ENCODE data around the gene C1QTNF5.

DNA sequence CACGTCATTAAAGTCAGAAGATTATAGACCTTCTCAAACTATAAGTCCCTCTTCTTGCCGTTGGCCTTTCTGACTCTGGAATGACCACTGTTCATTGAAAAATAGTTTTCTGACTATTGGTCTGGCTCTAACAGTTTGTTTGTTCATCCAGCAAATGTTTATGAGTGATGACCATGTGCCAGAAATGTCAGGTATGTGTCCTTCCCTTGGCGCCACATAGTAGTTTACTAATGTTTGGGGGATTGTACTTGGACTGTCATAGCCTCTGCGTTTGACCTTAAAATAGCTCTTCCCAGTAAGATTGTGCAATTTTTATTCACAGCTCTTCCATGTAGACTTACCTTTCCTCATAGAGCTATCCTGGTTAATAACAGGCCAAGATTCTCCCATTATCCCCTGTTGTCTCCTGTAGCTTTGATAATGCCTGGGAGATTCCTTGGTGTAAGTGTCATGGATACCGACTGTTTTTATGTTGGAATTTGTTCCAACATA, 37.4 kb downstream of the C1QTNF5 start:
- TF ChIP-seq, protein P1, sequence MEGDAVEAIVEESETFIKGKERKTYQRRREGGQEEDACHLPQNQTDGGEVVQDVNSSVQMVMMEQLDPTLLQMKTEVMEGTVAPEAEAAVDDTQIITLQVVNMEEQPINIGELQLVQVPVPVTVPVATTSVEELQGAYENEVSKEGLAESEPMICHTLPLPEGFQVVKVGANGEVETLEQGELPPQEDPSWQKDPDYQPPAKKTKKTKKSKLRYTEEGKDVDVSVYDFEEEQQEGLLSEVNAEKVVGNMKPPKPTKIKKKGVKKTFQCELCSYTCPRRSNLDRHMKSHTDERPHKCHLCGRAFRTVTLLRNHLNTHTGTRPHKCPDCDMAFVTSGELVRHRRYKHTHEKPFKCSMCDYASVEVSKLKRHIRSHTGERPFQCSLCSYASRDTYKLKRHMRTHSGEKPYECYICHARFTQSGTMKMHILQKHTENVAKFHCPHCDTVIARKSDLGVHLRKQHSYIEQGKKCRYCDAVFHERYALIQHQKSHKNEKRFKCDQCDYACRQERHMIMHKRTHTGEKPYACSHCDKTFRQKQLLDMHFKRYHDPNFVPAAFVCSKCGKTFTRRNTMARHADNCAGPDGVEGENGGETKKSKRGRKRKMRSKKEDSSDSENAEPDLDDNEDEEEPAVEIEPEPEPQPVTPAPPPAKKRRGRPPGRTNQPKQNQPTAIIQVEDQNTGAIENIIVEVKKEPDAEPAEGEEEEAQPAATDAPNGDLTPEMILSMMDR (IDR thresholded peaks at IDR 0.05): no peak
- no peak for TF ChIP-seq ZFX (IDR thresholded peaks at IDR 0.05; ENCODE audit: borderline replicate concordance)
